Loucy (cell line): ENCODE results near the gene PVALEF.

Experiments
- H2AFZ ChIP-seq: fragments of 200-600 bp; sonication (generic); 2 replicates; pipeline ENCODE4 v1.6.0; 2016; ENCODE audit warnings: antibody characterized with exemption, mild to moderate bottlenecking, low read length, moderate library complexity
- H3F3A ChIP-seq: fragments of 200-600 bp; 2 replicates; pipeline ENCODE4 v1.6.0; 2016; ENCODE audit warnings: antibody characterized with exemption, low read depth, mild to moderate bottlenecking
- H3K27me3 ChIP-seq: fragments of 200-600 bp; sonication (generic); 2 replicates; pipeline ENCODE4 v1.6.1; 2014; ENCODE audit warnings: low read length, mild to moderate bottlenecking; ENCODE audit not compliant: insufficient read depth, poor library complexity, severe bottlenecking
- H3K36me3 ChIP-seq: fragments of 200-600 bp; sonication (generic); 2 replicates; pipeline ENCODE4 v1.6.1; 2016; ENCODE audit warnings: low read length; ENCODE audit not compliant: insufficient read depth
- H3K4me1 ChIP-seq: fragments of 200-600 bp; sonication (generic); 2 replicates; pipeline ENCODE4 v1.5.1; 2014; ENCODE audit warnings: low read length, mild to moderate bottlenecking; ENCODE audit not compliant: insufficient read depth, poor library complexity, severe bottlenecking
- H3K4me2 ChIP-seq: fragments of 200-600 bp; sonication (generic); 2 replicates; pipeline ENCODE4 v1.6.0; 2014; ENCODE audit warnings: antibody characterized with exemption, low read length, low read depth, mild to moderate bottlenecking; ENCODE audit not compliant: poor library complexity, severe bottlenecking
- H3K4me3 ChIP-seq: fragments of 200-600 bp; sonication (generic); 2 replicates; pipeline ENCODE4 v1.5.1; 2014; ENCODE audit warnings: low read length, mild to moderate bottlenecking, mixed read lengths; ENCODE audit not compliant: poor library complexity, severe bottlenecking
- H3K79me2 ChIP-seq: fragments of 200-600 bp; sonication (generic); 2 replicates; pipeline ENCODE4 v1.6.1; 2014; ENCODE audit warnings: low read length; ENCODE audit not compliant: insufficient read depth
- H3K9ac ChIP-seq: fragments of 200-600 bp; sonication (generic); 2 replicates; pipeline ENCODE4 v1.6.0; 2014; ENCODE audit warnings: mild to moderate bottlenecking, low read depth, low read length, moderate library complexity; ENCODE audit not compliant: poor library complexity, severe bottlenecking
- H3K9me2 ChIP-seq: fragments of 200-600 bp; sonication (generic); replicated peaks from 2 replicates; pipeline ENCODE4 v1.6.1; 2016; ENCODE audit warnings: low read depth, low read length, mixed read lengths
- H3K9me3 ChIP-seq: fragments of 200-600 bp; sonication (generic); 2 replicates; pipeline ENCODE4 v1.6.1; 2014; ENCODE audit warnings: mild to moderate bottlenecking, antibody characterized with exemption, low read length, low read depth; ENCODE audit not compliant: insufficient read depth
- H4K20me1 ChIP-seq: fragments of 200-600 bp; sonication (generic); 2 replicates; pipeline ENCODE4 v1.6.0; 2014; ENCODE audit warnings: antibody characterized with exemption, low read length, mild to moderate bottlenecking; ENCODE audit not compliant: insufficient read depth, poor library complexity, severe bottlenecking
- EZH2phosphoT487 ChIP-seq: fragments of 200-600 bp; IDR thresholded peaks from 2 replicates; pipeline ENCODE4 v1.6.1; 2018; ENCODE audit warnings: antibody characterized with exemption, mild to moderate bottlenecking, moderate library complexity, borderline replicate concordance
- TF ChIP-seq, protein P1 (sequence below): fragments of 200-600 bp; sonication (generic); conservative IDR thresholded peaks from 2 replicates; pipeline ENCODE4 v1.5.1; 2014; ENCODE audit warnings: mild to moderate bottlenecking, antibody characterized with exemption, low read length

PVALEF gene

DNA sequence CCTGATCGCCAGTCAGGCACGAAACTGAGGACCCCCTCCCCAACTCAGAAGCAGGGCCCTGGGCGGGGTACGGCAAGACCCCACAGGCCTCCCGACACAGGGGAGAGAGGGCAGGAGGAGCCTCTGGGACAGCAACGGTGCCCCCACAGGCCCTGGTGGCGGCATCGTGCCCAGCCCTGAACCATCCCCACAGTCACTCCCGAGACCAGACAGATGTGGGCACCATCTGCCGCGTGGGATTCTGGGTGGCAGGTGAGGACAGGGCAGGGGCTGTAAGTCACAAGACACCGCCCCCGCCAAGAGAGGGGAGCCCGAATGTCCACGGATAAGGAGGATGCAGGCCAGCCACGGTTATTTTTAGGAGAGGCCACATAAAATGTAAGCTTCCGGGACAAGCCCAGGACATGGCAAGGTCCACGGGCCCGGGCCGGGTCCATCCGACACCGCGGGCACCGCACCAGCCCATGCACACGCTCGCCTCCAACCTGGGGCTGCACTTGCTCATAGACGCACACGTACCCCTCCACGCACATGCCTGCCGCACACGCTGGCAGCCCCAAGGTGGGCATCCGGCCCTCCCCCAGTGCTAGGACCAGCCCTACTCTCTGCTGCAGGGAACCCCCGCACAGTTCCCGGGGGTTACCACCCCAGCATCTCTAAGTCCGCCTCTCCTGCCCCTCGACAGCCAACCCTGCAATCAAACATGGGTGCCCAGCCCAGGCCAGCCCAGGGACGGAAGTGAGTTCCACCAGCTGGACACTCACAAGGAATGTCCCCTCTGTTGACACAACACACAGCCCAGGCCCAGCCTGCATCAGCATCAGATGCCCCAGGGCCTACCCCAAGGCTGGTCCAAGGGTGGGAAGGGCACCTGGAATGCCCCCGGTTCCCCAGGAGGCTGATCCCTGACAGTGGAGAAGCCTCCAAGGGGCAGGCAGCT lies 8.2 kb upstream of the PVALEF start:
- TF ChIP-seq, protein P1, sequence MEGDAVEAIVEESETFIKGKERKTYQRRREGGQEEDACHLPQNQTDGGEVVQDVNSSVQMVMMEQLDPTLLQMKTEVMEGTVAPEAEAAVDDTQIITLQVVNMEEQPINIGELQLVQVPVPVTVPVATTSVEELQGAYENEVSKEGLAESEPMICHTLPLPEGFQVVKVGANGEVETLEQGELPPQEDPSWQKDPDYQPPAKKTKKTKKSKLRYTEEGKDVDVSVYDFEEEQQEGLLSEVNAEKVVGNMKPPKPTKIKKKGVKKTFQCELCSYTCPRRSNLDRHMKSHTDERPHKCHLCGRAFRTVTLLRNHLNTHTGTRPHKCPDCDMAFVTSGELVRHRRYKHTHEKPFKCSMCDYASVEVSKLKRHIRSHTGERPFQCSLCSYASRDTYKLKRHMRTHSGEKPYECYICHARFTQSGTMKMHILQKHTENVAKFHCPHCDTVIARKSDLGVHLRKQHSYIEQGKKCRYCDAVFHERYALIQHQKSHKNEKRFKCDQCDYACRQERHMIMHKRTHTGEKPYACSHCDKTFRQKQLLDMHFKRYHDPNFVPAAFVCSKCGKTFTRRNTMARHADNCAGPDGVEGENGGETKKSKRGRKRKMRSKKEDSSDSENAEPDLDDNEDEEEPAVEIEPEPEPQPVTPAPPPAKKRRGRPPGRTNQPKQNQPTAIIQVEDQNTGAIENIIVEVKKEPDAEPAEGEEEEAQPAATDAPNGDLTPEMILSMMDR, result no peak
- TF ChIP-seq EZH2phosphoT487, result no peak
- no peaks in the 10 kb centered on the region for H3K36me3 ChIP-seq
- no peaks in the 10 kb centered on the region for H3K79me2 ChIP-seq
- no peak overlapping the region for H3K9ac ChIP-seq
- no peak overlapping the region for H3K4me3 ChIP-seq
- no peaks in the 10 kb centered on the region for H4K20me1 ChIP-seq
- H3K9me2 ChIP-seq, result no peaks in the 10 kb centered on the region
- H3K27me3 ChIP-seq, result no peaks in the 10 kb centered on the region
- no peaks in the 10 kb centered on the region for H3K4me1 ChIP-seq
- no peak overlapping the region for H3K4me2 ChIP-seq
- H3K9me3 ChIP-seq, result no peaks in the 10 kb centered on the region
- H3F3A ChIP-seq, result no peaks in the 10 kb centered on the region
- no peak overlapping the region for H2AFZ ChIP-seq

DNA sequence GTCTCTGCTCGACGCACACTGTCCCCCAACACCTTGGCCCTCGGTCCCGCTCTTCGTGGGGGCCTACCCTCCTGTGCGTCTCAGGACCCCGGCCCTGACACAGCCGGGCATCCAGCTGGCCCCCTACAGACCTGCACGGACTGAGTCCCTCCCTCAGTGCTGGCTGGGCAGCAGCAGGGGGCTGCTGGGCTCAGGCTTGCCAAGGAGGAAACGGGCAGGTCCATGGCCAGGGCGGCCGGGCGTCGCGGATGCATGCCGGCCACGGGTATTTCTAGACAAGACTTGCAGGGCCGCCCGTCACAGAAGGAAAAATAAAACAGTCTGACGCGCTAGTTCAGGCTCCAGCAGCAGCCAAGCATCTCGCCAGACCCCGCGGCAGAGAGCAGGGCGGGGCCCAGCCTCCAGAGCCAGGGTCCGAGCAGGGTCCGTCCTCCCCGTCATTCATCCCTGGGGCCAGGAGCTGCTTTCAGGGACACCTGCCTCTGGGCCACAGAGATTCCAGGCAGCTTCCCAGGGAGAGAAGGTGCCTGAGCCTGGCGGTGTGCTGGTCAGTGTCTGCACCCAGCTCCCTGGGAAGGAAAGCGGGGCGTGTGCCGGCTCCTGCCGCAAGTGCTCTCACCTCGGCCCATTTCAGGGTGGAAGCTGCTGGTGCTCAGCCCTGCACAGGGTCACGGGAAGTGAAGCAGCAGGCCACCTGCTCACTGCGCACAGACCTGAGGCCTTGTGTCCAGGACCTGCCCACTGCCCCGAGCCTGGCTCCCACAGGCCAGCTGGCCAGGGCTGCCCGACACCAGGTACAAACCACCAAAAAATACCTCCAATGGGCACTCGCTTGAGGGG lies 7.2 kb upstream of the PVALEF start:
- Histone ChIP-seq H3K4me3 (no peak overlapping the region), H3K9ac (no peak overlapping the region), H3K36me3 (no peaks in the 10 kb centered on the region), H3F3A (no peaks in the 10 kb centered on the region), H3K4me2 (no peak overlapping the region), H2AFZ (no peak overlapping the region), H3K9me3 (no peaks in the 10 kb centered on the region), H3K27me3 (no peaks in the 10 kb centered on the region), H3K9me2 (no peaks in the 10 kb centered on the region), H3K4me1 (no peaks in the 10 kb centered on the region), H4K20me1 (no peaks in the 10 kb centered on the region), H3K79me2 (no peaks in the 10 kb centered on the region)
- TF ChIP-seq EZH2phosphoT487, result no peak
- TF ChIP-seq, protein P1, result no peak

DNA sequence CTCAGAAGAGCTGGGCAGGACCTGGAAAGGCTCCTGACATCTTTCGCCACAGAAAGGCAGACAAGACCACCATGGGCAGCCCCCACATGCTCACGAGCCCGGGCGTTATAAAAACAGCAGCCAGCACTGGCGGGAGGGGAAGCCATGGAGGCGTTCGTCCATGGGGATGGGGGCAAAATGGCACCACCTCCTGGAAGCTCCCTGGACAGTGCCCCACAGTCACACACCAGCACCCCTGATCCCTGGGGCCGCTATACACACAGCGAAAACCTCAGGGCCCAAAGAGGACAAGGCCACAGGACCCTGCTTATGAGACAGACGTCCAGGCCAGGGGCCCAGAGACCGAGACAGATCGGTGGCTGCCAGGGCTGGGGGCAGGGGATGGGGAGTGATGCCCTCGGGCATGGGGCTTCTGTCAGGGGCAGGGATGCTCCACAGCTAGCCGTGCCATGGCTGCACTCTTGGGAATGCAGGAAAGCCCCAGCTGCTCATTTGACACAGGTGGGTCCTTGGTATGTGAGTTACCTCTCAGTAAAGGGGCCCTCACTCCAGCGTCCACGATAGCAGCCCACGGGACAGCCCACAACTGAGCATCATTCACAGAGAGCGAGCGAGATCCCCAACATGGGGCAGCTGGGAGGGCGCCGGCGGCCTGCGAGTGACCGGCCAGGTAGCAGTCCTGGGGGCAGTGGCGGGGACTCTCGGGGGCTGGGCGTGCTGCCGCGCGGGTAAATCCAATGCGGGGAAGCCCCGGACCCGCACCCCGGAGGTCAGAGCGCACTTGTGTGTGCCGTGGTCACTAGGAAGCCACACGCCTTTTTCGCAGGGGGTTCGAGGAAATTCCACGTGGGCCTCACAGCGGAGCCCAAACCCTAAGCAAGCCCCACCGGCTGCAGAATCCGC lies 6.4 kb upstream of the PVALEF start:
- Histone ChIP-seq H3K4me1 (no peaks in the 10 kb centered on the region), H3K9ac (no peak overlapping the region), H3K9me2 (no peaks in the 10 kb centered on the region), H3K4me3 (no peak overlapping the region), H3K4me2 (no peak overlapping the region), H3K79me2 (no peaks in the 10 kb centered on the region), H2AFZ (no peak overlapping the region), H4K20me1 (no peaks in the 10 kb centered on the region), H3F3A (no peaks in the 10 kb centered on the region), H3K36me3 (no peaks in the 10 kb centered on the region), H3K9me3 (no peaks in the 10 kb centered on the region), H3K27me3 (no peaks in the 10 kb centered on the region)
- TF ChIP-seq, protein P1, result no peak
- no peak for TF ChIP-seq EZH2phosphoT487
